ENCODE data around the gene VPS50. TPM values are rescaled to one million over a fixed set of nuclear protein-coding genes. Genes with fewer than 3 reads are reported as not detected.

VPS50 gene
- total RNA-seq, 1 experiment from 2014 or later, result 9.2 TPM

GRCh38 chr7:93219868-93220267 lies 12.3 kb upstream of the VPS50 start:
- H3K27ac Mint-ChIP-seq, result no peak overlapping the region
- CTCF ChIA-PET, result no interaction called here
- POLR2A ChIA-PET, result no interaction called here
- ATAC-seq (no peak), DNase-seq (ENCODE audit: low spot score) (no peak)
- H3K4me1 Mint-ChIP-seq, result no peaks in the 10 kb centered on the region
- no peak overlapping the region for H3K4me3 Mint-ChIP-seq
- no peaks in the 10 kb centered on the region for H3K36me3 Mint-ChIP-seq
- no peak for TF ChIP-seq ZNF232 (CRISPR knock-in tag; IDR thresholded peaks at IDR 0.05)
- TF ChIP-seq, protein P1, sequence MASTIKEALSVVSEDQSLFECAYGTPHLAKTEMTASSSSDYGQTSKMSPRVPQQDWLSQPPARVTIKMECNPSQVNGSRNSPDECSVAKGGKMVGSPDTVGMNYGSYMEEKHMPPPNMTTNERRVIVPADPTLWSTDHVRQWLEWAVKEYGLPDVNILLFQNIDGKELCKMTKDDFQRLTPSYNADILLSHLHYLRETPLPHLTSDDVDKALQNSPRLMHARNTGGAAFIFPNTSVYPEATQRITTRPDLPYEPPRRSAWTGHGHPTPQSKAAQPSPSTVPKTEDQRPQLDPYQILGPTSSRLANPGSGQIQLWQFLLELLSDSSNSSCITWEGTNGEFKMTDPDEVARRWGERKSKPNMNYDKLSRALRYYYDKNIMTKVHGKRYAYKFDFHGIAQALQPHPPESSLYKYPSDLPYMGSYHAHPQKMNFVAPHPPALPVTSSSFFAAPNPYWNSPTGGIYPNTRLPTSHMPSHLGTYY (CRISPR knock-in tag; IDR thresholded peaks at IDR 0.05), result no peak
- TF ChIP-seq ZNF219 (CRISPR knock-in tag; IDR thresholded peaks at IDR 0.05; ENCODE audit: borderline replicate concordance), result no peak
- TF ChIP-seq MYBL2 (CRISPR knock-in tag; IDR thresholded peaks at IDR 0.05), result no peak
- no peak for TF ChIP-seq HMGA2 (CRISPR knock-in tag; IDR thresholded peaks at IDR 0.05)
- TF ChIP-seq, protein P2, sequence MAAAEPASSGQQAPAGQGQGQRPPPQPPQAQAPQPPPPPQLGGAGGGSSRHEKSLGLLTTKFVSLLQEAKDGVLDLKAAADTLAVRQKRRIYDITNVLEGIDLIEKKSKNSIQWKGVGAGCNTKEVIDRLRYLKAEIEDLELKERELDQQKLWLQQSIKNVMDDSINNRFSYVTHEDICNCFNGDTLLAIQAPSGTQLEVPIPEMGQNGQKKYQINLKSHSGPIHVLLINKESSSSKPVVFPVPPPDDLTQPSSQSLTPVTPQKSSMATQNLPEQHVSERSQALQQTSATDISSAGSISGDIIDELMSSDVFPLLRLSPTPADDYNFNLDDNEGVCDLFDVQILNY (CRISPR knock-in tag; IDR thresholded peaks at IDR 0.05), result no peak
- H3K9me3 Mint-ChIP-seq, result no peaks in the 10 kb centered on the region
- peaks cover 4% of the 10 kb centered on the region for H3K27me3 Mint-ChIP-seq (ENCODE audit: low read depth)

- ChIA-PET CTCF (no interaction called here), POLR2A (no interaction called here)
- no peak within 1 kb of the TSS for H3K4me3 Mint-ChIP-seq
Measured at GRCh38 chr7:93226310-93226709, 5.9 kb upstream of the VPS50 start, which contains the start of gene HEPACAM2. HEPACAM2 (minus strand) TSS chr7:93226469.

More at GRCh38 chr7:93226310-93226709, 5.9 kb upstream of the VPS50 start, which contains the start of gene HEPACAM2:
- DNase-seq (ENCODE audit: low spot score) (no peak), ATAC-seq (no peak)
- no peaks in the 10 kb centered on the region for H3K4me1 Mint-ChIP-seq
- no peaks in the 10 kb centered on the region for H3K36me3 Mint-ChIP-seq
- no peak within 1 kb of the TSS for H3K27ac Mint-ChIP-seq
- TF ChIP-seq ZNF263 (CRISPR knock-in tag; IDR thresholded peaks at IDR 0.05; ENCODE audit: low read depth) (no peak), ZNF281 (CRISPR knock-in tag; IDR thresholded peaks at IDR 0.05) (no peak), ZNF423 (CRISPR knock-in tag; IDR thresholded peaks at IDR 0.05) (no peak), ZNF396 (CRISPR knock-in tag; IDR thresholded peaks at IDR 0.05; ENCODE audit: borderline replicate concordance) (no peak), CREB1 (CRISPR knock-in tag; IDR thresholded peaks at IDR 0.05) (no peak), PREB (CRISPR knock-in tag; IDR thresholded peaks at IDR 0.05; ENCODE audit: borderline replicate concordance) (no peak), NR3C1 (CRISPR knock-in tag; conservative IDR thresholded peaks at IDR 0.05; ENCODE audit: low read depth) (no peak), ZNF121 (CRISPR knock-in tag; IDR thresholded peaks at IDR 0.05) (no peak), TEAD1 (CRISPR knock-in tag; IDR thresholded peaks at IDR 0.05) (no peak), ZBTB43 (CRISPR knock-in tag; IDR thresholded peaks at IDR 0.05) (no peak), PRDM15 (CRISPR knock-in tag; IDR thresholded peaks at IDR 0.05) (no peak), STAT6 (CRISPR knock-in tag; conservative IDR thresholded peaks at IDR 0.05; ENCODE audit: low read depth) (no peak)
- H3K27me3 Mint-ChIP-seq (ENCODE audit: low read depth), result peaks cover 4% of the 10 kb centered on the region
- no peaks in the 10 kb centered on the region for H3K9me3 Mint-ChIP-seq
